HepG2 (cell line): ENCODE data around the gene IST1. TPM values are rescaled to one million over a fixed set of nuclear protein-coding genes. Genes with fewer than 3 reads are reported as not detected.
A peak's percentile ranks its signal among the peaks of the same experiment; 100 is the strongest.

Experiments
- CENPX ChIP-seq: sonication (generic); formaldehyde crosslinking; IDR thresholded peaks from 2 replicates; pipeline ENCODE4 v1.9.0; 2021; ENCODE audit warnings: mild to moderate bottlenecking, missing genetic modification reagents, moderate library complexity
- FLYWCH1 ChIP-seq: sonication (generic); formaldehyde crosslinking; IDR thresholded peaks from 2 replicates; pipeline ENCODE4 v1.8.1; 2023; ENCODE audit warnings: mild to moderate bottlenecking, missing genetic modification reagents
- HCFC1 ChIP-seq: fragments of 150-350 bp; IDR thresholded peaks from 2 replicates; pipeline ENCODE4 v1.6.1; 2014; ENCODE audit warnings: low read depth, low read length
- HMGXB3 ChIP-seq: sonication (generic); formaldehyde crosslinking; IDR thresholded peaks from 2 replicates; pipeline ENCODE4 v1.4.0; 2020; ENCODE audit warnings: missing genetic modification reagents, borderline replicate concordance
- MTF1 ChIP-seq: sonication (generic); formaldehyde crosslinking; IDR thresholded peaks from 2 replicates; pipeline ENCODE4 v1.5.0; 2020; ENCODE audit warnings: missing genetic modification reagents
- PHF21A ChIP-seq: sonication (generic); formaldehyde crosslinking; IDR thresholded peaks from 2 replicates; pipeline ENCODE4 v1.5.0; 2020; ENCODE audit warnings: mild to moderate bottlenecking, missing genetic modification reagents
- RARA ChIP-seq: IDR thresholded peaks from 2 replicates; pipeline ENCODE4 v1.6.1; 2016; ENCODE audit warnings: missing genetic modification reagents, missing compliant biosample characterization
- SALL2 ChIP-seq: sonication (generic); formaldehyde crosslinking; IDR thresholded peaks from 2 replicates; pipeline ENCODE4 v1.8.1; 2023; ENCODE audit warnings: mild to moderate bottlenecking, missing genetic modification reagents, inconsistent platforms
- TAF15 ChIP-seq: fragments of 200-400 bp; formaldehyde crosslinking; IDR thresholded peaks from one replicate; pipeline ENCODE4 v1.6.1; 2018; ENCODE audit warnings: mild to moderate bottlenecking, low read depth, low read length; ENCODE audit not compliant: poor library complexity, severe bottlenecking
- TBP ChIP-seq: sonication (generic); formaldehyde crosslinking; IDR thresholded peaks from 2 replicates; pipeline ENCODE4 v1.5.0; 2020; ENCODE audit warnings: missing genetic modification reagents
- TOPORS ChIP-seq: sonication (generic); formaldehyde crosslinking; IDR thresholded peaks from 2 replicates; pipeline ENCODE4 v1.8.0; 2023; ENCODE audit warnings: mild to moderate bottlenecking, missing genetic modification reagents
- ZBTB33 ChIP-seq: sonication (generic); formaldehyde crosslinking; IDR thresholded peaks from 2 replicates; pipeline ENCODE4 v1.4.0; 2020; ENCODE audit warnings: missing genetic modification reagents
- ZNF260 ChIP-seq: sonication (generic); formaldehyde crosslinking; IDR thresholded peaks from 2 replicates; pipeline ENCODE4 v1.4.0; 2020; ENCODE audit warnings: missing genetic modification reagents, low read depth, mild to moderate bottlenecking, borderline replicate concordance
- ZNF333 ChIP-seq: sonication (generic); formaldehyde crosslinking; IDR thresholded peaks from 2 replicates; pipeline ENCODE4 v1.4.0; 2020; ENCODE audit warnings: mild to moderate bottlenecking, missing genetic modification reagents, borderline replicate concordance
- ZNF34 ChIP-seq: sonication (generic); formaldehyde crosslinking; IDR thresholded peaks from 2 replicates; pipeline ENCODE4 v1.4.0; 2020; ENCODE audit warnings: mild to moderate bottlenecking, missing genetic modification reagents, borderline replicate concordance
- ZNF367 ChIP-seq: sonication (generic); formaldehyde crosslinking; IDR thresholded peaks from 2 replicates; pipeline ENCODE4 v1.4.0; 2020; ENCODE audit warnings: missing genetic modification reagents, borderline replicate concordance
- ZNF607 ChIP-seq: sonication (generic); formaldehyde crosslinking; IDR thresholded peaks from 2 replicates; pipeline ENCODE4 v1.5.1; 2020; ENCODE audit warnings: missing genetic modification reagents, mild to moderate bottlenecking, borderline replicate concordance
- ZNF615 ChIP-seq: sonication (generic); formaldehyde crosslinking; IDR thresholded peaks from 2 replicates; pipeline ENCODE4 v1.5.0; 2020; ENCODE audit warnings: mild to moderate bottlenecking, missing genetic modification reagents, borderline replicate concordance
- ZSCAN12 ChIP-seq: sonication (generic); formaldehyde crosslinking; IDR thresholded peaks from 2 replicates; pipeline ENCODE4 v1.9.0; 2021; ENCODE audit warnings: mild to moderate bottlenecking, missing genetic modification reagents
- ZSCAN21 ChIP-seq: sonication (generic); formaldehyde crosslinking; IDR thresholded peaks from 2 replicates; pipeline ENCODE4 v1.8.0; 2022; ENCODE audit warnings: mild to moderate bottlenecking, missing genetic modification reagents, moderate library complexity, borderline replicate concordance
- ZUFSP ChIP-seq: sonication (generic); formaldehyde crosslinking; IDR thresholded peaks from 2 replicates; pipeline ENCODE4 v1.9.0; 2021; ENCODE audit warnings: missing genetic modification reagents, mild to moderate bottlenecking, borderline replicate concordance
- polyA plus RNA-seq, 8 experiments: library from polyadenylated mRNA; depleted of rRNA in 3 of 8; stranded (reverse) in 7 of 8; unstranded in 1 of 8; fragments of >200 nt; fragmentation: Illumina TruSeq in 4 of 8; extraction: Trizol in 4 of 8; gene quantifications; 2 replicates each; pipeline versions ENCODE4 v1.2.1 to v1.2.3, GENCODE V29; 2011 to 2016; ENCODE audit warnings: low read depth in 4 of 8, missing spikeins in 1 of 8, mixed read lengths in 1 of 8; ENCODE audit not compliant: insufficient read depth in 1 of 8
- total RNA-seq, 5 experiments: library from RNA; depleted of rRNA; stranded (reverse); fragments of >200 nt; fragmentation: Illumina TruSeq; extraction: Trizol; gene quantifications; 2 replicates each; pipeline ENCODE4 v1.2.3, GENCODE V29; 2016; ENCODE audit warnings: low read depth in 1 of 5

Gene IST1
- total and polyA plus RNA-seq, 2 of the 13 experiments (the other 11 are each of a cell fraction or from before 2014, with no cell fraction given) = 346 to 415 TPM

- no peak for TF ChIP-seq ZBTB33 (CRISPR knock-in tag)
- TF ChIP-seq ZNF367 (CRISPR knock-in tag) = no peak
- peak; percentile 71; the same call in 1 of the 2 replicates for TF ChIP-seq ZNF34 (CRISPR knock-in tag)
- TF ChIP-seq MTF1 (CRISPR knock-in tag) = no peak
- TF ChIP-seq ZNF260 (CRISPR knock-in tag) = no peak
- no peak for TF ChIP-seq ZSCAN12
- TF ChIP-seq FLYWCH1 (CRISPR knock-in tag) = no peak
- no peak for TF ChIP-seq CENPX (CRISPR knock-in tag)
- TF ChIP-seq ZNF333 = no peak
- TF ChIP-seq ZNF615 = no peak
- TF ChIP-seq HCFC1 = no peak; the same call in 1 of the 2 replicates
- peak; percentile 78; the same call in 1 of the 2 replicates for TF ChIP-seq ZSCAN21 (CRISPR knock-in tag)
- no peak; the same call in 1 of the 2 replicates for TF ChIP-seq TOPORS
- TF ChIP-seq SALL2 (CRISPR knock-in tag) = 0 out of 2 replicates have a peak, but pooled peaks have one; percentile 46
- 0 out of 2 replicates have a peak, but pooled peaks have one; percentile 9 for TF ChIP-seq PHF21A (CRISPR knock-in tag)
- TF ChIP-seq TAF15 = peak; percentile 49
- peak; percentile 63; the same call in 1 of the 2 replicates for TF ChIP-seq ZNF607
- no peak for TF ChIP-seq TBP (CRISPR knock-in tag)
- TF ChIP-seq HMGXB3 (CRISPR knock-in tag) = no peak
- no peak for TF ChIP-seq ZUFSP
- no peak for TF ChIP-seq RARA
Observed at GRCh38 chr16:71883849-71884638, 11.3 kb upstream of the IST1 start, which contains the start of gene ZNF821 (continued).
